HCT116 (cell line): ENCODE data around the gene SLC16A5.

Source experiments
- CTCF ChIP-seq, 3 experiments: fragments of 200-600 bp in 1 of 3; sonication (generic) in 1 of 3; IDR thresholded peaks in 2 of 3; conservative IDR thresholded peaks in 1 of 3; 2 replicates each; pipeline ENCODE4 v1.5.1; 2012 to 2017; ENCODE audit warnings: low read depth in 2 of 3, low read length in 2 of 3, antibody characterized with exemption in 1 of 3, borderline replicate concordance in 1 of 3, control low read depth in 1 of 3, mild to moderate bottlenecking in 1 of 3, mixed read lengths in 1 of 3, mixed run types in 1 of 3, moderate library complexity in 1 of 3; ENCODE audit not compliant: insufficient read depth in 1 of 3
- EZH2phosphoT487 ChIP-seq: fragments of 200-600 bp; IDR thresholded peaks from 2 replicates; pipeline ENCODE4 v1.6.1; 2018; ENCODE audit warnings: antibody characterized with exemption, borderline replicate concordance
- FOSL1 ChIP-seq: IDR thresholded peaks from 2 replicates; pipeline ENCODE4 v1.6.1; 2012; ENCODE audit warnings: low read depth

- TF ChIP-seq CTCF (IDR thresholded peaks at IDR 0.05 in 2 of 3, conservative IDR thresholded peaks at IDR 0.05 in 1 of 3; ENCODE audit: borderline replicate concordance in 1 of 3, insufficient read depth in 1 of 3, low read depth in 2 of 3, low read length in 2 of 3) = no peak
- no peak for TF ChIP-seq FOSL1
- TF ChIP-seq EZH2phosphoT487 = no peak
Measured at GRCh38 chr17:75114552-75115314, 27.0 kb downstream of the SLC16A5 start.
